Calu3 (cell line): ENCODE data around the gene HRH1. TPM values are rescaled to one million over a fixed set of nuclear protein-coding genes. Genes with fewer than 3 reads are reported as not detected.

Experiments used
- BruUV-seq: library from RNA; stranded (reverse); fragments of 400-500 nt; replicated peaks from 2 replicates; lab custom pipeline; 2021; lab: Mats Ljungman, UMichigan
- CTCF ChIA-PET: fragments of 300-600 bp; sonication (Branson Sonifier 250); formaldehyde crosslinking; loops from one replicate; lab custom pipeline; 2022; ENCODE audit warnings: antibody characterized with exemption; lab: Charles Lee
- DNase-seq: peaks from one replicate; pipeline ENCODE4 v3.0.0; 2022
- H3K27ac Mint-ChIP-seq: one replicate; pipeline ENCODE4 v1.8.0; 2022; ENCODE audit warnings: mixed read lengths; ENCODE audit not compliant: unreplicated experiment
- H3K27me3 Mint-ChIP-seq: one replicate; pipeline ENCODE4 v1.8.0; 2022; ENCODE audit warnings: mixed read lengths; ENCODE audit not compliant: unreplicated experiment
- H3K36me3 Mint-ChIP-seq: one replicate; pipeline ENCODE4 v1.8.0; 2022; ENCODE audit warnings: mild to moderate bottlenecking, moderate library complexity, mixed read lengths; ENCODE audit not compliant: insufficient read depth, unreplicated experiment
- H3K4me1 Mint-ChIP-seq: one replicate; pipeline ENCODE4 v1.8.0; 2022; ENCODE audit warnings: mild to moderate bottlenecking, low read depth, mixed read lengths; ENCODE audit not compliant: unreplicated experiment
- H3K4me3 Mint-ChIP-seq: one replicate; pipeline ENCODE4 v1.8.0; 2022; ENCODE audit warnings: mild to moderate bottlenecking, low read depth, moderate library complexity, mixed read lengths; ENCODE audit not compliant: unreplicated experiment
- H3K9me3 Mint-ChIP-seq: one replicate; pipeline ENCODE4 v1.8.0; 2022; ENCODE audit warnings: low read depth, mixed read lengths; ENCODE audit not compliant: unreplicated experiment
- CTCF ChIP-seq: fragments of 200-600 bp; IDR thresholded peaks from one replicate; pipeline ENCODE4 v1.8.0; 2022; ENCODE audit warnings: antibody characterized with exemption; ENCODE audit not compliant: unreplicated experiment
- intact Hi-C: fragments of 100-400 bp; cut with micrococcal nuclease; formaldehyde crosslinking; loops from one replicate; pipeline ENCODE4 v1.10.0; 2022; ENCODE audit not compliant: unreplicated experiment
- total RNA-seq: library from RNA; stranded (reverse); gene quantifications from 2 replicates; pipeline ENCODE4 v1.2.3, GENCODE V29; 2022

HRH1 gene
- total RNA-seq, 1 experiment from 2014 or later, result 9.1 TPM

- H3K9me3 Mint-ChIP-seq, result no peaks in the 10 kb centered on the region
- BruUV-seq, result no TSS peak
- no peak for TF ChIP-seq CTCF
- H3K27ac Mint-ChIP-seq, result no peak overlapping the region
- H3K4me3 Mint-ChIP-seq, result no peak overlapping the region
- DNase-seq, result no peak
- intact Hi-C loops, result no loop called here
- peaks cover 23% of the 10 kb centered on the region for H3K4me1 Mint-ChIP-seq
- no peaks in the 10 kb centered on the region for H3K27me3 Mint-ChIP-seq
- peaks cover 20% of the 10 kb centered on the region for H3K36me3 Mint-ChIP-seq
- CTCF ChIA-PET, result interaction anchor here (1.0 kb wide), 1 partner anchor 75 kb away, joined by 3 read pairs; no protein-coding TSS in a partner anchor
Measured at GRCh38 chr3:11300970-11301369, 146.7 kb downstream of the HRH1 start.

GRCh38 chr3:11302444-11302843 lies 148.2 kb downstream of the HRH1 start:
- no peak for TF ChIP-seq CTCF
- no peak for DNase-seq
- no TSS peak for BruUV-seq
- CTCF ChIA-PET, result interaction anchor here (0.6 kb wide), 1 partner anchor 738 kb away, joined by 3 read pairs; no protein-coding TSS in a partner anchor
- intact Hi-C loops, result no loop called here
- no peak overlapping the region for H3K4me3 Mint-ChIP-seq
- peaks cover 19% of the 10 kb centered on the region for H3K4me1 Mint-ChIP-seq
- no peaks in the 10 kb centered on the region for H3K9me3 Mint-ChIP-seq
- peaks cover 17% of the 10 kb centered on the region for H3K36me3 Mint-ChIP-seq
- no peaks in the 10 kb centered on the region for H3K27me3 Mint-ChIP-seq
- H3K27ac Mint-ChIP-seq, result no peak overlapping the region

GRCh38 chr3:11304175-11304574 lies 149.9 kb downstream of the HRH1 start:
- peaks cover 11% of the 10 kb centered on the region for H3K4me1 Mint-ChIP-seq
- CTCF ChIA-PET, result no interaction called here
- no peaks in the 10 kb centered on the region for H3K27me3 Mint-ChIP-seq
- no TSS peak for BruUV-seq
- no peak for TF ChIP-seq CTCF
- no peaks in the 10 kb centered on the region for H3K9me3 Mint-ChIP-seq
- H3K4me3 Mint-ChIP-seq, result no peak overlapping the region
- no peak for DNase-seq
- intact Hi-C loops, result no loop called here
- H3K27ac Mint-ChIP-seq, result no peak overlapping the region
- peaks cover 8% of the 10 kb centered on the region for H3K36me3 Mint-ChIP-seq

- peaks cover 4% of the 10 kb centered on the region for H3K36me3 Mint-ChIP-seq
- no peak for DNase-seq
- peaks cover 11% of the 10 kb centered on the region for H3K4me1 Mint-ChIP-seq
- H3K27me3 Mint-ChIP-seq, result no peaks in the 10 kb centered on the region
- intact Hi-C loops, result no loop called here
- CTCF ChIA-PET, result no interaction called here
- no peak overlapping the region for H3K27ac Mint-ChIP-seq
- H3K4me3 Mint-ChIP-seq, result no peak overlapping the region
- BruUV-seq, result no TSS peak
- H3K9me3 Mint-ChIP-seq, result no peaks in the 10 kb centered on the region
- no peak for TF ChIP-seq CTCF
Measured at GRCh38 chr3:11305509-11305908, 151.2 kb downstream of the HRH1 start.
